IMR-90 (cell line): ENCODE measurements around the gene NTN4. TPM values are rescaled to one million over a fixed set of nuclear protein-coding genes. Genes with fewer than 3 reads are reported as not detected.

Experiments
- ATAC-seq: fragments of 200-7000 bp; cut with Tn5 transposase; 2 replicates; pipeline ENCODE4 v1.9.1; 2020; ENCODE audit warnings: low read depth, mild to moderate bottlenecking, moderate library complexity
- BruUV-seq: library from RNA; stranded (reverse); fragments of 400-500 nt; replicated peaks from 2 replicates; lab custom pipeline; 2021; lab: Mats Ljungman, UMichigan
- CTCF ChIA-PET: fragments of 300-600 bp; formaldehyde crosslinking; extraction: SDS; loops from one replicate; lab custom pipeline; 2021; ENCODE audit warnings: antibody characterized with exemption; lab: Yijun Ruan, JAX
- POLR2A ChIA-PET: fragments of 300-600 bp; sonication (Branson Sonifier 250); formaldehyde crosslinking; loops from one replicate; lab custom pipeline; 2022; ENCODE audit warnings: antibody characterized with exemption; ENCODE audit not compliant: unreplicated experiment; lab: Charles Lee
- DNase-seq: peaks from one replicate; pipeline ENCODE4 v3.0.0; 2013
- H2AFZ ChIP-seq: replicated peaks from 2 replicates; pipeline ENCODE3; 2013; ENCODE audit warnings: low read length, mild to moderate bottlenecking; ENCODE audit not compliant: poor library complexity
- H2AK5ac ChIP-seq: 2 replicates; pipeline ENCODE4 v1.6.1; 2013; ENCODE audit warnings: low read depth, low read length, inconsistent platforms
- H2AK9ac ChIP-seq: replicated peaks from 2 replicates; pipeline ENCODE3; 2013; ENCODE audit warnings: mild to moderate bottlenecking, low read depth, low read length, moderate library complexity; ENCODE audit not compliant: poor library complexity
- H2BK120ac ChIP-seq: 2 replicates; pipeline ENCODE4 v1.6.1; 2013; ENCODE audit warnings: low read depth, low read length, inconsistent platforms
- H2BK15ac ChIP-seq: 3 replicates; pipeline ENCODE4 v1.6.1; 2013; ENCODE audit warnings: low read depth, low read length, inconsistent platforms
- H2BK20ac ChIP-seq: 2 replicates; pipeline ENCODE4 v1.6.1; 2013; ENCODE audit warnings: low read depth, mild to moderate bottlenecking, inconsistent platforms, low read length, moderate library complexity
- H2BK5ac ChIP-seq: 2 replicates; pipeline ENCODE4 v1.6.1; 2013; ENCODE audit warnings: mild to moderate bottlenecking, low read depth, low read length, inconsistent platforms; ENCODE audit not compliant: poor library complexity, severe bottlenecking
- H3K14ac ChIP-seq: replicated peaks from 2 replicates; pipeline ENCODE4 v1.6.1; 2013; ENCODE audit warnings: low read depth, low read length, inconsistent platforms
- H3K18ac ChIP-seq: 2 replicates; pipeline ENCODE4 v1.6.1; 2013; ENCODE audit warnings: low read depth, low read length, control low read depth
- H3K23ac ChIP-seq: 2 replicates; pipeline ENCODE4 v1.6.1; 2013; ENCODE audit warnings: low read depth, low read length, inconsistent platforms
- H3K27ac ChIP-seq: 2 replicates; pipeline ENCODE4 v1.5.1; 2013; ENCODE audit warnings: mild to moderate bottlenecking, control low read depth, low read length; ENCODE audit not compliant: insufficient read depth
- H3K27me3 ChIP-seq: 2 replicates; pipeline ENCODE4 v1.6.1; 2013; ENCODE audit warnings: low read length; ENCODE audit not compliant: control insufficient read depth, insufficient read depth
- H3K36me3 ChIP-seq: 2 replicates; pipeline ENCODE4 v1.6.1; 2013; ENCODE audit warnings: low read length, mixed read lengths; ENCODE audit not compliant: control insufficient read depth, insufficient read depth
- H3K4ac ChIP-seq: 2 replicates; pipeline ENCODE4 v1.6.1; 2013; ENCODE audit warnings: low read depth, low read length, inconsistent platforms
- H3K4me1 ChIP-seq: 2 replicates; pipeline ENCODE4 v1.6.1; 2013; ENCODE audit warnings: low read length, mixed read lengths; ENCODE audit not compliant: control insufficient read depth, insufficient read depth
- H3K4me2 ChIP-seq: 2 replicates; pipeline ENCODE4 v1.6.1; 2013; ENCODE audit warnings: low read depth, mild to moderate bottlenecking, control low read depth, low read length, moderate library complexity
- H3K4me3 ChIP-seq: 2 replicates; pipeline ENCODE4 v1.5.1; 2013; ENCODE audit warnings: low read depth, mild to moderate bottlenecking, control low read depth, low read length, moderate library complexity; ENCODE audit not compliant: insufficient read depth
- H3K56ac ChIP-seq: 2 replicates; pipeline ENCODE4 v1.6.1; 2013; ENCODE audit warnings: low read length, inconsistent platforms; ENCODE audit not compliant: insufficient read depth; ENCODE audit errors: extremely low read depth
- H3K79me1 ChIP-seq, 2 experiments: 2 replicates each; pipeline ENCODE4 v1.6.1; 2013; ENCODE audit warnings: low read length in 2 of 2, inconsistent platforms in 1 of 2, low read depth in 1 of 2
- H3K9ac ChIP-seq: 2 replicates; pipeline ENCODE4 v1.6.1; 2013; ENCODE audit warnings: low read depth, low read length, control low read depth
- H3K9me1 ChIP-seq: 2 replicates; pipeline ENCODE4 v1.6.1; 2013; ENCODE audit warnings: low read length, inconsistent platforms; ENCODE audit not compliant: insufficient read depth
- H3K9me3 ChIP-seq: 2 replicates; pipeline ENCODE4 v1.6.1; 2013; ENCODE audit warnings: low read length; ENCODE audit not compliant: control insufficient read depth, insufficient read depth
- H4K20me1 ChIP-seq: 2 replicates; pipeline ENCODE4 v1.6.1; 2013; ENCODE audit warnings: low read length, inconsistent platforms; ENCODE audit not compliant: insufficient read depth
- H4K5ac ChIP-seq: 2 replicates; pipeline ENCODE4 v1.6.1; 2013; ENCODE audit warnings: mild to moderate bottlenecking, low read depth, low read length, control low read depth
- H4K8ac ChIP-seq, 2 experiments: 2 replicates each; pipeline ENCODE4 v1.6.1; 2013; ENCODE audit warnings: low read depth in 2 of 2, low read length in 2 of 2, control low read depth in 1 of 2, inconsistent platforms in 1 of 2
- H4K91ac ChIP-seq: 2 replicates; pipeline ENCODE4 v1.6.1; 2013; ENCODE audit warnings: low read depth, low read length, inconsistent platforms; ENCODE audit not compliant: insufficient read depth
- BHLHE40 ChIP-seq: fragments of 150-350 bp; IDR thresholded peaks from 2 replicates; pipeline ENCODE4 v1.6.1; 2016; ENCODE audit warnings: mild to moderate bottlenecking, low read depth, low read length
- CHD1 ChIP-seq: IDR thresholded peaks from 2 replicates; pipeline ENCODE4 v1.6.1; 2012; ENCODE audit warnings: low read depth, low read length, improper control_type of control experiment
- FOS ChIP-seq: fragments of 150-350 bp; IDR thresholded peaks from 2 replicates; pipeline ENCODE4 v1.6.1; 2016; ENCODE audit warnings: low read depth, low read length
- MAFK ChIP-seq: IDR thresholded peaks from 2 replicates; pipeline ENCODE4 v1.6.1; 2012; ENCODE audit warnings: low read depth, low read length, improper control_type of control experiment
- MAZ ChIP-seq: IDR thresholded peaks from 2 replicates; pipeline ENCODE4 v1.6.1; 2012; ENCODE audit warnings: low read depth, mild to moderate bottlenecking, low read length, improper control_type of control experiment, moderate library complexity, borderline replicate concordance
- MXI1 ChIP-seq: IDR thresholded peaks from 2 replicates; pipeline ENCODE4 v1.6.1; 2012; ENCODE audit warnings: low read depth, mild to moderate bottlenecking, low read length, moderate library complexity, borderline replicate concordance
- NFE2L2 ChIP-seq: fragments of 150-350 bp; IDR thresholded peaks from 2 replicates; pipeline ENCODE4 v1.6.1; 2016; ENCODE audit warnings: low read depth, mild to moderate bottlenecking, low read length
- POLR2A ChIP-seq: IDR thresholded peaks from 2 replicates; pipeline ENCODE4 v1.6.1; 2012; ENCODE audit warnings: mild to moderate bottlenecking, low read depth, low read length
- RAD21 ChIP-seq: IDR thresholded peaks from 2 replicates; pipeline ENCODE4 v1.6.1; 2012; ENCODE audit warnings: low read length, improper control_type of control experiment
- RCOR1 ChIP-seq: IDR thresholded peaks from 2 replicates; pipeline ENCODE4 v1.6.1; 2012; ENCODE audit warnings: mild to moderate bottlenecking, low read length, improper control_type of control experiment; ENCODE audit not compliant: insufficient replicate concordance
- RFX5 ChIP-seq: IDR thresholded peaks from 2 replicates; pipeline ENCODE4 v1.8.0; 2012; ENCODE audit warnings: low read depth, mild to moderate bottlenecking, low read length, moderate library complexity
- SMC3 ChIP-seq: fragments of 150-350 bp; IDR thresholded peaks from 2 replicates; pipeline ENCODE4 v1.6.1; 2016; ENCODE audit warnings: low read depth, mild to moderate bottlenecking, antibody characterized with exemption, low read length, moderate library complexity
- whole genome bisulfite sequencing, 2 experiments: methylation state at CpG; one replicate each; pipeline versions ENCODE4 v1.1.5 to v1.1.7; 2013; ENCODE audit warnings: missing lambda C conversion rate in 2 of 2; ENCODE audit not compliant: insufficient read length in 1 of 2; ENCODE audit errors: extremely low coverage in 2 of 2; 5-methylcytosine and 5-hydroxymethylcytosine counted together
- dilution Hi-C: fragments of 300-500 bp; cut with HindIII; formaldehyde crosslinking; loops from one replicate; pipeline ENCODE4 v1.14.3; 2018; ENCODE audit warnings: low sequenced_read_pairs; ENCODE audit not compliant: unreplicated experiment
- in situ Hi-C: fragments of 300-500 bp; cut with MboI; formaldehyde crosslinking; loops from 3 replicates; pipeline ENCODE4 v1.14.3; 2019; ENCODE audit warnings: low sequenced_read_pairs, inconsistent platforms, mixed read lengths
- intact Hi-C: fragments of 100-400 bp; cut with micrococcal nuclease; formaldehyde crosslinking; loops from 2 replicates; pipeline ENCODE4 v1.10.0; 2022
- polyA plus RNA-seq, 3 experiments: library from polyadenylated mRNA; depleted of rRNA; stranded (reverse); fragments of >200 nt; gene quantifications; 2 replicates each; pipeline ENCODE4 v1.2.3, GENCODE V29; 2012; ENCODE audit warnings: low replicate concordance in 1 of 3
- total RNA-seq: library from RNA; depleted of rRNA; stranded (reverse); fragments of >200 nt; gene quantifications from 2 replicates; pipeline ENCODE4 v1.2.3, GENCODE V29; 2012
- TF ChIP-seq, protein P1 (sequence below): fragments of 150-350 bp; IDR thresholded peaks from 2 replicates; pipeline ENCODE4 v1.6.1; 2017; ENCODE audit warnings: mild to moderate bottlenecking, antibody characterized with exemption, low read length, low read depth
- TF ChIP-seq, protein P2 (sequence below): fragments of 150-350 bp; IDR thresholded peaks from 2 replicates; pipeline ENCODE4 v1.6.1; 2016; ENCODE audit warnings: low read depth, mild to moderate bottlenecking, low read length, moderate library complexity, borderline replicate concordance

The NTN4 gene
- total and polyA plus RNA-seq, 2 of the 4 experiments (the other 2 are of a cell fraction), result 54.6 to 56.6 TPM

GRCh38 chr12:95622879-95623278 lies 167.7 kb downstream of the NTN4 start (continued):
- TF ChIP-seq BHLHE40, result no peak
- TF ChIP-seq MXI1, result no peak
- no peak for TF ChIP-seq MAZ

DNA sequence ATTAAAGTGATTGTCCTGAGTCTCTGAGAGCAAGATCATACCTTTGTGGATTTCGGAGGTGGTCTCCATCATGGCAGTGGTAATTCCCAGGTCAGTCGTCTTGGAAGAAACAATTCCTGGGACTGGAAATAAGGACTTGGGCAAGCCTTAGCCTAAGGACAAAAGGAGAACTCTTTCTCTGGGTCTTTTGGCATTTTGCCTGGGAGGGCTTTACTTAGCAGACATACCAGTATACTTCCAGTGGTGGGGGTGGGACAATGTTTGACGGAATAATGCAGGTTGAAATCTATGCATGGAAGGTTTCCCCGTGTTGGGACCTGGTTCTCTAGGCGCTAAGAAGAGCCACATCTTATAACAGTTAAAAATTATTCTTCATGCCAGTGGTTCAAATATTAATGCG lies 168.8 kb downstream of the NTN4 start:
- Histone ChIP-seq H4K91ac (no peak overlapping the region), H4K20me1 (no peaks in the 10 kb centered on the region), H2BK120ac (peak overlapping the region; percentile 30; the same call in 1 of the 2 replicates), H3K4ac (no peak overlapping the region), H3K18ac (0 out of 2 replicates have a peak overlapping the region, but pooled peaks have one; percentile 26), H3K27me3 (no peaks in the 10 kb centered on the region), H3K9me3 (no peaks in the 10 kb centered on the region), H3K4me1 (peaks cover 3% of the 10 kb centered on the region), H3K27ac (no peak overlapping the region), H3K23ac (no peak overlapping the region), H2BK15ac (peak overlapping the region; percentile 74; the same call in 1 of the 3 replicates), H2BK5ac (no peak overlapping the region), H4K8ac (no peak overlapping the region), H4K5ac (no peak overlapping the region), H3K79me1 (no peaks in the 10 kb centered on the region), H2AK9ac (no peak overlapping the region), H3K4me3 (no peak overlapping the region), H3K4me2 (no peak overlapping the region), H3K9ac (no peak overlapping the region), H3K36me3 (no peaks in the 10 kb centered on the region), H2AK5ac (no peak overlapping the region), H3K14ac (no peak overlapping the region), H2BK20ac (peak overlapping the region; percentile 64), H2AFZ (no peak overlapping the region), H3K56ac (no peak overlapping the region), H3K9me1 (no peaks in the 10 kb centered on the region; the same call in 1 of the 2 replicates)
- BruUV-seq, result no TSS peak
- TF ChIP-seq, protein P1, sequence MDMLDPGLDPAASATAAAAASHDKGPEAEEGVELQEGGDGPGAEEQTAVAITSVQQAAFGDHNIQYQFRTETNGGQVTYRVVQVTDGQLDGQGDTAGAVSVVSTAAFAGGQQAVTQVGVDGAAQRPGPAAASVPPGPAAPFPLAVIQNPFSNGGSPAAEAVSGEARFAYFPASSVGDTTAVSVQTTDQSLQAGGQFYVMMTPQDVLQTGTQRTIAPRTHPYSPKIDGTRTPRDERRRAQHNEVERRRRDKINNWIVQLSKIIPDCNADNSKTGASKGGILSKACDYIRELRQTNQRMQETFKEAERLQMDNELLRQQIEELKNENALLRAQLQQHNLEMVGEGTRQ, result no peak
- TF ChIP-seq BHLHE40, result no peak
- TF ChIP-seq MAFK, result no peak
- no peak for TF ChIP-seq FOS
- TF ChIP-seq, protein P2, sequence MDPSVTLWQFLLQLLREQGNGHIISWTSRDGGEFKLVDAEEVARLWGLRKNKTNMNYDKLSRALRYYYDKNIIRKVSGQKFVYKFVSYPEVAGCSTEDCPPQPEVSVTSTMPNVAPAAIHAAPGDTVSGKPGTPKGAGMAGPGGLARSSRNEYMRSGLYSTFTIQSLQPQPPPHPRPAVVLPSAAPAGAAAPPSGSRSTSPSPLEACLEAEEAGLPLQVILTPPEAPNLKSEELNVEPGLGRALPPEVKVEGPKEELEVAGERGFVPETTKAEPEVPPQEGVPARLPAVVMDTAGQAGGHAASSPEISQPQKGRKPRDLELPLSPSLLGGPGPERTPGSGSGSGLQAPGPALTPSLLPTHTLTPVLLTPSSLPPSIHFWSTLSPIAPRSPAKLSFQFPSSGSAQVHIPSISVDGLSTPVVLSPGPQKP, result no peak
- no peak for TF ChIP-seq SMC3
- no peak for TF ChIP-seq MXI1
- TF ChIP-seq POLR2A, result no peak
- TF ChIP-seq RFX5, result no peak
- no peak for TF ChIP-seq CHD1
- TF ChIP-seq NFE2L2, result no peak
- TF ChIP-seq RCOR1, result no peak
- TF ChIP-seq RAD21, result no peak
- no peak for ATAC-seq
- POLR2A ChIA-PET, result no interaction called here
- dilution Hi-C loops (no loop called here), intact Hi-C loops (loop anchor here (5.0 kb wide), 2 partner anchors 39 to 111 kb away; no protein-coding TSS in a partner anchor), in situ Hi-C loops (loop anchor here (25.0 kb wide), 1 partner anchor 591 kb away; no protein-coding TSS in a partner anchor)
- no peak for DNase-seq
- CTCF ChIA-PET, result no interaction called here
- 100% methylated on average over 2 of the region's 6 CpGs; no CpG with 5 or more reads in 1 of the 2 experiments for WGBS, 2 experiments
